Gastroesophageal sphincter (tissue), 3 donors: Measurements from ENCODE around the gene KIRREL3.

Experiments
- EP300 ChIP-seq: sonication (generic); formaldehyde crosslinking; IDR thresholded peaks from one replicate; pipeline ENCODE4 v1.6.1; 2017; ENCODE audit warnings: antibody characterized with exemption, mild to moderate bottlenecking
- POLR2AphosphoS5 ChIP-seq: sonication (generic); formaldehyde crosslinking; IDR thresholded peaks from one replicate; pipeline ENCODE4 v1.6.1; 2017; ENCODE audit warnings: antibody characterized with exemption
- TF ChIP-seq, protein P1 (sequence below), 4 experiments: fragments of 200-600 bp in 2 of 4; fragments of 450-650 bp in 2 of 4; sonication (generic) in 1 of 4; IDR thresholded peaks; one replicate each; pipeline ENCODE4 v1.5.1; 2017 to 2019; ENCODE audit warnings: antibody characterized with exemption in 4 of 4, mild to moderate bottlenecking in 2 of 4, moderate library complexity in 2 of 4

GRCh38 chr11:126731576-126732142 is 268.9 kb downstream of the KIRREL3 start:
- TF ChIP-seq, protein P1, sequence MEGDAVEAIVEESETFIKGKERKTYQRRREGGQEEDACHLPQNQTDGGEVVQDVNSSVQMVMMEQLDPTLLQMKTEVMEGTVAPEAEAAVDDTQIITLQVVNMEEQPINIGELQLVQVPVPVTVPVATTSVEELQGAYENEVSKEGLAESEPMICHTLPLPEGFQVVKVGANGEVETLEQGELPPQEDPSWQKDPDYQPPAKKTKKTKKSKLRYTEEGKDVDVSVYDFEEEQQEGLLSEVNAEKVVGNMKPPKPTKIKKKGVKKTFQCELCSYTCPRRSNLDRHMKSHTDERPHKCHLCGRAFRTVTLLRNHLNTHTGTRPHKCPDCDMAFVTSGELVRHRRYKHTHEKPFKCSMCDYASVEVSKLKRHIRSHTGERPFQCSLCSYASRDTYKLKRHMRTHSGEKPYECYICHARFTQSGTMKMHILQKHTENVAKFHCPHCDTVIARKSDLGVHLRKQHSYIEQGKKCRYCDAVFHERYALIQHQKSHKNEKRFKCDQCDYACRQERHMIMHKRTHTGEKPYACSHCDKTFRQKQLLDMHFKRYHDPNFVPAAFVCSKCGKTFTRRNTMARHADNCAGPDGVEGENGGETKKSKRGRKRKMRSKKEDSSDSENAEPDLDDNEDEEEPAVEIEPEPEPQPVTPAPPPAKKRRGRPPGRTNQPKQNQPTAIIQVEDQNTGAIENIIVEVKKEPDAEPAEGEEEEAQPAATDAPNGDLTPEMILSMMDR (IDR thresholded peaks at IDR 0.05) = no peak
- TF ChIP-seq POLR2AphosphoS5 (no peak), EP300 (no peak)
